GM12874 (cell line): ENCODE measurements around the gene MYO1B.

Experiments
- TF ChIP-seq, protein P1 (sequence below): IDR thresholded peaks from 2 replicates; pipeline ENCODE4 v1.5.1; 2011; ENCODE audit warnings: low read depth, mild to moderate bottlenecking, control low read depth, low read length, moderate library complexity; ENCODE audit not compliant: insufficient read depth

Gene MYO1B

DNA sequence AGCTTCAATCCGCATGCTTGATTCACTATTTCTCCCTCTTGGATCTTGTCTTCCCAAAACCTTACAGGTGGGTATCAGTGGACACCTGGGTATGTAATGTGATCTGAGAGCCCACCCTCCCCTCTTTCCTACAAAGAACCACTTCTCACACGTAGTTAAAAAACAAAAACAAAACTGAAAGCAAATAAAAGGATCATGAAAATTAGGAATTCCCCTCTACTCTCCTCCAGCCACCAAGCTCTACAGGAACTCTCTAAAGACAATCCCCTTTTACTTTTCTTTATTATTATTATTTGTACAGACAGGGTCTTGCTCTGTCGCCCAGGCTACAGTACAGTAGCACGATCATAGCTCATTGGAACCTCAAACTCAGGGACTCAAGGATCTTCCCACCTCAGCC is 40.8 kb upstream of the MYO1B start:
- TF ChIP-seq, protein P1, sequence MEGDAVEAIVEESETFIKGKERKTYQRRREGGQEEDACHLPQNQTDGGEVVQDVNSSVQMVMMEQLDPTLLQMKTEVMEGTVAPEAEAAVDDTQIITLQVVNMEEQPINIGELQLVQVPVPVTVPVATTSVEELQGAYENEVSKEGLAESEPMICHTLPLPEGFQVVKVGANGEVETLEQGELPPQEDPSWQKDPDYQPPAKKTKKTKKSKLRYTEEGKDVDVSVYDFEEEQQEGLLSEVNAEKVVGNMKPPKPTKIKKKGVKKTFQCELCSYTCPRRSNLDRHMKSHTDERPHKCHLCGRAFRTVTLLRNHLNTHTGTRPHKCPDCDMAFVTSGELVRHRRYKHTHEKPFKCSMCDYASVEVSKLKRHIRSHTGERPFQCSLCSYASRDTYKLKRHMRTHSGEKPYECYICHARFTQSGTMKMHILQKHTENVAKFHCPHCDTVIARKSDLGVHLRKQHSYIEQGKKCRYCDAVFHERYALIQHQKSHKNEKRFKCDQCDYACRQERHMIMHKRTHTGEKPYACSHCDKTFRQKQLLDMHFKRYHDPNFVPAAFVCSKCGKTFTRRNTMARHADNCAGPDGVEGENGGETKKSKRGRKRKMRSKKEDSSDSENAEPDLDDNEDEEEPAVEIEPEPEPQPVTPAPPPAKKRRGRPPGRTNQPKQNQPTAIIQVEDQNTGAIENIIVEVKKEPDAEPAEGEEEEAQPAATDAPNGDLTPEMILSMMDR = no peak

DNA sequence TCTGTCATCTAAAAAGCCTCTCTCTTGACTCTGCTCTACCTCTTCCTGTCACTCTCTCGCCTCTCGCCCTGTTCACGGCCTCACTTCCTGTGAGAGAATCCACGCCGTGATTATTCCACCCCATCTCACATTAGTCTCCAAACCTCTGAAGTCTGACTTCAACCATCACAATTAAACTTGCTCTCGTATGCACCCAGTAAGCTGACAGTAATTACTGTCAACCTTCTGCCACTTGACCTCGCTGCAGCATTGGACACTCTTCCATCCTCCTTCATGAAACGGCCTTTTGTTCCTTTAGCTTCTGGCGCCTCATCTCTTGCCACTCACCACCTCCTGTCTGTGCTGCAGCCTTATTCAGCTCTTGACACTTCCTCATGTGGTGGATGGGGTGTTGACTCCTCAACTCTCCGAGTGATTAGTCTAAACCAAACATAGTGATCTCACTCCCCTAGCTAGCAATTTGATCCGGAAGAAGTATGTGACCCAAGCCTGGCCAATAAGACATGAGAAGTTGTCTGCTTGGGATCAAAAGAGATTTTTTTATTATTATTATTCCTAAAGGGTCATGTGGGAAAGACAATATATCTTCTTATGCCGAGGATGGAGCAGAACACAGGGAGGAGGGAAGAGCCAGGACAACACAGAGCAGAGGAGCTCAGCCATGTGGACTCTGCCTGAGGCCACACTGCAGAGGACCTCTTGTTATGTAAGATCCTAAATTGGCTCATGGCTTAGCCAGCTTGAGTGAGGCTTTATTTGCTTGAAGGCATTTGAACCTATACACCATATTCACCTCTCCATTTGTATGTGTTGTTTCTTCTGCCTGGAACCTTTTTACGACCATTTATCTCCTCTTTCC is 38.4 kb upstream of the MYO1B start:
- TF ChIP-seq, protein P1 = no peak

DNA sequence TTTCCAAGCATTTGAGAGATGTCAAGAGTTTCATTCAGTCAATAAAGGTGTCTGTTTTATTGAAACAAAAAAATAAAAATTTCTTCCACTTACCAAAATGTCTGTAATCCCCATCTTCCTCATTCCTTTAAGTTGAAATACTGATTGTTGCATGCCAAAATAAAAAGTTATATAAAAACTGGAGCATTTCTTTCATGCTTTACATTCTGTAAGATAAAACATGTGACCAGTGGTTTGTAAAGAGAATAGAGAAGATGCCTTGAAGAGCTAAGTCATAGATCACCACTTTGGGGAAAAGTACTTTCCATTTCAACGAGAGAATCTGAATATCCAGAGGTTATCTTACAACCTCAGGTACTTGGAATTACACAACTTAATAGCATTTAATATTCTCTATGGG is 35.9 kb upstream of the MYO1B start:
- TF ChIP-seq, protein P1 = no peak

DNA sequence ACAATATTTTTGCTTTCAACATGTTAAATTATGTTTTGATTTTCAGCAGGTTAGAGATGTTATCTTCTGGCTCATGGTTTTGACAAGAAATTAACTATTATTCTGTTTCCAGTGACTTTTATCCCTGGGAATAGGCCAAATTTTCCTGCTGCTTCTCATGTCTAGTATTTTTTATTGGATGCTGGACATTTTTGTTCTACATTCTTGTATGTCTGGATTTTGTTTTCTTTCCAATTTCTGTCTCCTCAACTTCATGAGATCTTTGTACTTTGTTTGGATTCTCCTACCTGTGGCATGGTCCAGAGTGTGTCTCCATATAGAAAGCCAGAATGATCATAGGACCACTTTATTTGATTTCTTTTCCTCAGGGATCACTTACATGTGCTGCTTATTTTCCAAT is 33.1 kb upstream of the MYO1B start:
- TF ChIP-seq, protein P1 = no peak

DNA sequence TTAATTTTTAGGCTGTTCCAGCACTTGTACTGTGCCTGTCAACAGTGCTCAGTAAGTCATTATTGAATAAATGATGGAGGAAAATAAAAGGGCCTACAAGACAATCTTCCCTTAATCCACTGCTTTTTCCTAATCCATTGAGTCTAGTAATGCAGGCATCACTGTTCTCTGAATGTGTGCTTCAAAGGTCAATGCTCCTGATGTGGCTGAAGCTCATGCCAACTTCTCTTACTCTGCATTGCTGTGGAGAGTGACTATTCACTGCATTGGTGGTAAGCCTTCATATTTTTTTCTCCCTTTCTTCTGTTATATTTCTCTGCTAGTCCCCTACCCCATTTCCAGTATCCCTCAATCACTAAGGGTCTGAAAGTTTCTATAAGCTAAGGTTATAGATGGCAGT is 31.9 kb upstream of the MYO1B start:
- TF ChIP-seq, protein P1 = no peak

DNA sequence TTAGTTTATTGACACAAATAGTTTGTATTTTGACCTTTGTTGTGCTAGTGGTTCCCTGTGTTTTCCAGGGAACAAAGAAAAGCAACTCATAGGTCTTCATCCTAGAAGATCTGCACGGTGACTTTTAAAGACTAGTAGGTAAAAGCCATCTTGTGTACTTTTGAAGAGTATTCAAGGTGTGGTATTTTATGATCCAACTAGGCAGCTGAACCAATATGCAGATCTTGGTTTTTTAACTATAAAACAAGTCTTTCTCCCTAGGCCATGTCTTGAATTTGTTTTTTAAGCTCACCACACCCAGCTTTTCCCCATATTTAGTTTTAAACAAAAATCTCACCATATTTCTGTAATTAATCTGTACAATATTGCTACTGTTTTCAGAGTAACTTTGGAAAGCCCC is 30.0 kb upstream of the MYO1B start:
- TF ChIP-seq, protein P1 = no peak

DNA sequence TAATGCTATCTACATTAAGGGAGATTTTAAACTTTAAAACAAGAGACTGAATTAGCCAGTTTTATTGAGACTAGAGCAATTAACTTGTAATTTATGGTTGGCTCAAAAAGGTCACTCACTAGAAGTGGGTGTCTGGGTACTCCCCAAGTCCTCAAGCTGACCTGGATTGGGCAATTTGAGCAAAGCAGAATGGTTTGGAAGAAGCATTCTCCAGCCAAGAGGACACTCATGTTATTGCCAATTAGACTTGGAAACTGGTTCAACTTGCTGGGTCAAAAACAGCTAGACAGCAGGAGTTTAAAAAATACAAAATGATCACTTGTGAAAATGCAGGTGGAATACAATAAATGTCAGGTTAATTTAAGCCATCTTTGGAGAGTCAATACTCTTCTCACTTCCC is 29.5 kb upstream of the MYO1B start:
- TF ChIP-seq, protein P1 = no peak
